MG63 (cell line): ENCODE measurements around the gene SCN9A. TPM values are rescaled to one million over a fixed set of nuclear protein-coding genes. Genes with fewer than 3 reads are reported as not detected.
"Not testable (repeated sequence)": the region's sequence is repeated elsewhere in the genome, so short reads cannot be mapped to it uniquely, and the experiment has no call there.

Source experiments
- DNase-seq: peaks from one replicate; pipeline ENCODE4 v3.0.0-alpha.2; 2020
- H3K27me3 ChIP-seq: fragments of 250-450 bp; sonication (Bioruptor Pico); 2 replicates; pipeline ENCODE4 v1.5.1; 2020; ENCODE audit warnings: mild to moderate bottlenecking, moderate library complexity
- H3K36me3 ChIP-seq: fragments of 250-450 bp; sonication (Bioruptor Pico); 2 replicates; pipeline ENCODE4 v1.5.1; 2020; ENCODE audit warnings: mild to moderate bottlenecking, moderate library complexity
- H3K4me3 ChIP-seq: fragments of 250-450 bp; sonication (Bioruptor Pico); 2 replicates; pipeline ENCODE4 v1.5.1; 2020; ENCODE audit warnings: mild to moderate bottlenecking, moderate library complexity
- H3K9me3 ChIP-seq: fragments of 250-450 bp; sonication (Bioruptor Pico); 2 replicates; pipeline ENCODE4 v1.5.1; 2020; ENCODE audit warnings: mild to moderate bottlenecking, moderate library complexity
- total RNA-seq: library from RNA; depleted of rRNA; stranded (reverse); fragments of >200 nt; shearing (Covaris generic); gene quantifications from 2 replicates; pipeline ENCODE4 v1.2.3, GENCODE V29; 2014; ENCODE audit warnings: low replicate concordance

The SCN9A gene
- total RNA-seq, 1 experiment from 2014 or later: 2.2 TPM

DNA sequence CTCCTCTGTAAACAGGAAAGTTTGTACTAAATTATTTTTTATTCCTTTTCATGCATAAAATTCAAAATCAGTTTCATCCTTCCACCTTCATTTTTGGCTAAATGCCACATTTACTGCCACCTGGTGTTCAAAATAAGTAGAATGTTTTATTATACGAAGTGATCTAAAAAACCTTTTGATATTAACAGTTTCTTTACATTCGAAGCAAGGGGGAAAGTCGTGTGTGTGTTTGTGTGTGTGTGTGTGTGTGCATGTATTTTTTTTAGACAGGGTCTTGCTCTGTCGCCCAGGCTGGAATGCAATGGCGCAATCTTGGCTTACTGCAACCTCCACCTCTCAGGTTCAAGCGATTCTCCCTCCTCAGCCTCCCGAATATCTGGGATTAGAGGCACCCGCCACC, 9.0 kb upstream of the SCN9A start:
- DNase-seq: no peak
- Histone ChIP-seq H3K36me3 (no peaks in the 10 kb centered on the region), H3K9me3 (no peaks in the 10 kb centered on the region), H3K27me3 (no peaks in the 10 kb centered on the region), H3K4me3 (no peak overlapping the region)

DNA sequence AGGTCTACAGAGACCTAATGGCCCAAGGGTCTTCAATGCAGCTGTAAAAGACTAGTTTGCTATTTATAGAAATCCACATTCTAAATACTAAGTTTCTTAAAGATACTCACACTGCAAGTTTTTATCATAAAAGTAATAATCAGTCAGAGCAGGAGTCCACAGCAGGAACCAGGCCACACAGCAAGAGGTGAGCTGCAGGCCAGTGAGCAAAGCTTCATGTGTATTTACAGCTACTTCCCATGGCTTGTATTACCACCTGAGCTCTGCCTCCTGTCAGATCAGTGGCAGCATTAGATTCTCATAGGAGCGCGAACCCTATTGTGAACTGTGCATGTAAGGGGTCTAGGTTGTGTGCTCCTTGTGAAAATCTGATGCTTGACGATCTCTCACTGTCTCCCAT, 6.7 kb upstream of the SCN9A start:
- DNase-seq: no peak
- Histone ChIP-seq H3K27me3 (no peaks in the 10 kb centered on the region), H3K36me3 (no peaks in the 10 kb centered on the region), H3K4me3 (no peak overlapping the region), H3K9me3 (no peaks in the 10 kb centered on the region)

- Histone ChIP-seq H3K36me3 (no peaks in the 10 kb centered on the region), H3K27me3 (peaks cover 3% of the 10 kb centered on the region; the same call in 1 of the 2 replicates), H3K4me3 (no peak overlapping the region), H3K9me3 (no peaks in the 10 kb centered on the region)
- no peak for DNase-seq
Observed at GRCh38 chr2:166380615-166381014, 4.9 kb upstream of the SCN9A start.

DNA sequence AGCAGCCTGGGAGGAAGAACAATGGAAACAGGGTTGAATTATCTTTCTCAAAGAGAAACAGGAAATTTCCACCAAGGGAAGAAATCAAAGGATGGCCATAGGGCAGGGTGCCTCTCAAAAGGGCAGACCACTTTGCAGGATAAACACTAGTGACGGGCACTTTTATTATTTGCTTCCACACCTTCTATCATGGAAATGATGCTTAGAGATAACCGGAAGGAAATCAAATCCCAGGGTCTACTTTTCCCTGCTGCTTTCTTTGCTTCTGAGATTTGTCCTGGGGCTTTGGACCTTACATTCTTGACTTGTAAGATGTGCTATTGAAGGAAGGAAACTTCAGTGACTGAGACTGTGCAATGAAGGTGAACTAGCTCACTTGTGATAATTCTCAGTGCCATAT, 1.1 kb upstream of the SCN9A start:
- DNase-seq: no peak
- H3K9me3 ChIP-seq: no peaks in the 10 kb centered on the region
- H3K27me3 ChIP-seq: peaks cover 3% of the 10 kb centered on the region; the same call in 1 of the 2 replicates
- H3K36me3 ChIP-seq: no peaks in the 10 kb centered on the region
- no peak overlapping the region for H3K4me3 ChIP-seq

- no peaks in the 10 kb centered on the region for H3K36me3 ChIP-seq
- H3K4me3 ChIP-seq: peak overlapping the region; percentile 58
- no peaks in the 10 kb centered on the region for H3K9me3 ChIP-seq
- DNase-seq: no peak
- peaks cover 3% of the 10 kb centered on the region; the same call in 1 of the 2 replicates for H3K27me3 ChIP-seq
Observed at GRCh38 chr2:166376488-166376828, 714 bp upstream of the SCN9A start.

DNA sequence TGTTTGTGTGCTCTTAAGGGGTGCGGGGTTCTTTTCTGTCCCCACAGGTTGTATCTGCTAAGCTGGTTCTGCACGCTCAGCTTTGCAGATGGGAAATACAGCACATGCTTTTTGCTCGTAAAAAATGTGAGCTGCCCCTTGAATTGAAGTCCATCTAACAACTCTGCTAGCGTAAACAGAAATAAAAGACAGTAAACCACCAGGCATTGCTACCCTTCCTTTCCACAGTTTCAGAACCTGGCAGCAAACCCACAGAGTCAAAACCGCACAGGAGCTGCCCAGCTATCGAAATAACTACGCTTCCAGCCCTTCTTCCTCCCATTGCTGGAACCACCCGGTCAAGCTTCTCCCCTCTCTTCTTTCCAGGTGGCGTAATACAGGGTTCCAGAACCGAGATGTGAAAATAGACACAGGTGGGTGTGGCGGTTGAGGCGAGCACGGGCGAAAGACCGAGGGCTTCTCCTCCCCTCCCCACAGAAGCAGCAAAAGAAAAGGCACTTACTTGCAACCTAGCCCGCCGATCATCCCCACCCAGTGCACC, 479 bp downstream of the SCN9A start:
- Histone ChIP-seq H3K36me3 (no peaks in the 10 kb centered on the region), H3K4me3 (peak overlapping the region; percentile 58), H3K27me3 (peaks cover 3% of the 10 kb centered on the region; the same call in 1 of the 2 replicates), H3K9me3 (no peaks in the 10 kb centered on the region)
- DNase-seq: peak; percentile 4

- Histone ChIP-seq H3K9me3 (no peaks in the 10 kb centered on the region), H3K36me3 (no peaks in the 10 kb centered on the region), H3K4me3 (no peak overlapping the region), H3K27me3 (peaks cover 3% of the 10 kb centered on the region; the same call in 1 of the 2 replicates)
- DNase-seq: peak; percentile 38
Observed at GRCh38 chr2:166373951-166374350, 1.8 kb downstream of the SCN9A start.

- H3K36me3 ChIP-seq: no peaks in the 10 kb centered on the region
- peaks cover 3% of the 10 kb centered on the region; the same call in 1 of the 2 replicates for H3K27me3 ChIP-seq
- no peak for DNase-seq
- H3K4me3 ChIP-seq: no peak overlapping the region
- no peaks in the 10 kb centered on the region for H3K9me3 ChIP-seq
Observed at GRCh38 chr2:166373539-166373938, 2.2 kb downstream of the SCN9A start.

- DNase-seq: no peak
- Histone ChIP-seq H3K36me3 (no peaks in the 10 kb centered on the region), H3K4me3 (no peak overlapping the region), H3K27me3 (peaks cover 3% of the 10 kb centered on the region; the same call in 1 of the 2 replicates), H3K9me3 (no peaks in the 10 kb centered on the region)
Observed at GRCh38 chr2:166373105-166373504, 2.6 kb downstream of the SCN9A start.

DNA sequence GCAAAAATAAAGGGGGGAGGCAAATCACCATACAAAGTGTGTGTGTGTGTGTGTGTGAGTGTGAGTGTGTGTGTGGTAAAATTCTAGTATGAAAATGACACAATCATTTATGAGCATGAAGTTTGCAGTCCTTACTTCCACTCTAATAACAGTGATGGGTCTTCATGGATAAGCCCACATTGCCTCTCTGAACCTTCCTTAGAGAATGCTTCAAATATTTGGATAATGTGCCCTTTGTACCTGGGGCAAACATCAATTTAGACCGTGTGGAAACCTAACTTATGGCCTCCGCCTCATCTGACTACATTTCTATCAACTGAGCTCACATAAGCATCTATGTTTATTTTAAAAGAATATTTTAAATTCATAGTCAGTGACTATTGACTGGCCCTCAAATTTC, 3.7 kb downstream of the SCN9A start:
- H3K9me3 ChIP-seq: no peaks in the 10 kb centered on the region
- H3K4me3 ChIP-seq: no peak overlapping the region
- no peaks in the 10 kb centered on the region for H3K36me3 ChIP-seq
- no peak for DNase-seq
- peaks cover 3% of the 10 kb centered on the region; the same call in 1 of the 2 replicates for H3K27me3 ChIP-seq

GRCh38 chr2:166365803-166366420, 9.8 kb downstream of the SCN9A start:
- Histone ChIP-seq H3K36me3 (no peaks in the 10 kb centered on the region), H3K27me3 (no peaks in the 10 kb centered on the region), H3K9me3 (no peaks in the 10 kb centered on the region), H3K4me3 (no peak overlapping the region)
- DNase-seq: peak; percentile 63

- no peaks in the 10 kb centered on the region for H3K9me3 ChIP-seq
- DNase-seq: no peak
- H3K36me3 ChIP-seq: no peaks in the 10 kb centered on the region
- no peak overlapping the region for H3K4me3 ChIP-seq
- H3K27me3 ChIP-seq: no peaks in the 10 kb centered on the region
Observed at GRCh38 chr2:166365239-166365638, 10.5 kb downstream of the SCN9A start.

DNA sequence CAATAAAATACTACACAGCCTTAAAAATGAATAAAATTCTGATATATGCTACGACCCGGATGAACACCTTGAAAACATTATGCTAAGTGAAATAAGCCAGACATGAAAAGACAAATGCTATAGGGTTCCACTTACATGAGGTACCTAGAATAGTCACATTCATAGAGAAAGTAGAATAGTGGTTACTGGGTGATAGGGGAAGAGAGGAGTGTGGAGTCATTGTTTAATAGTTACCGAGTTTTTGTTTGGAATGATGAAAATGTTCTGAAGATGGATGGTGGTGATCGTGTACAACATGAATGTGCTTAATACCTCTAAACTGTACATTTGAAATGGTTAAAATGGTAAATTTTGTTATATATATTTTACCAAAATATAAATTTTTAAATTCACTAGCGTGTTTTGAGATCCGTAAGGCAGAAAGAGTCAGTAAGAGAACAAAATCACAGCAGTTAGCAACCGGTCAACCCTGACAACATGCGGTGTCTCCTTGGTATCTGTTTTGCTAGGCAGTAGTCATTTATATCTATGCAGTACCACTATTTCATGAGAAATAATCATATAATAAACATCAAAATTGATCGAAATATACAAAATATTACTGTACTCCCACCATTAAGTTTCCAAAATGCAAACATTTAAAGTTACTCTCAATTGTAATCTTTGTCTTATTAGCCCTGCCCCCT, 11.1 kb downstream of the SCN9A start:
- no peaks in the 10 kb centered on the region for H3K36me3 ChIP-seq
- no peak overlapping the region for H3K4me3 ChIP-seq
- no peaks in the 10 kb centered on the region for H3K27me3 ChIP-seq
- H3K9me3 ChIP-seq: no peaks in the 10 kb centered on the region
- DNase-seq: no peak

- Histone ChIP-seq H3K9me3 (no peaks in the 10 kb centered on the region), H3K36me3 (no peaks in the 10 kb centered on the region), H3K4me3 (no peak overlapping the region), H3K27me3 (no peaks in the 10 kb centered on the region)
- no peak for DNase-seq
Observed at GRCh38 chr2:166361351-166362153, 14.2 kb downstream of the SCN9A start.

- H3K36me3 ChIP-seq: no peaks in the 10 kb centered on the region
- no peak overlapping the region for H3K4me3 ChIP-seq
- H3K9me3 ChIP-seq: no peaks in the 10 kb centered on the region
- H3K27me3 ChIP-seq: no peaks in the 10 kb centered on the region
- DNase-seq: no peak
Observed at GRCh38 chr2:166360906-166361305, 14.8 kb downstream of the SCN9A start.

- DNase-seq: no peak
- no peak overlapping the region for H3K4me3 ChIP-seq
- no peaks in the 10 kb centered on the region for H3K27me3 ChIP-seq
- no peaks in the 10 kb centered on the region for H3K36me3 ChIP-seq
- H3K9me3 ChIP-seq: no peaks in the 10 kb centered on the region
Observed at GRCh38 chr2:166360426-166360825, 15.3 kb downstream of the SCN9A start.

GRCh38 chr2:166357950-166358321, 17.8 kb downstream of the SCN9A start:
- H3K4me3 ChIP-seq, DNase-seq, H3K27me3 ChIP-seq, H3K36me3 ChIP-seq, H3K9me3 ChIP-seq: not testable (repeated sequence)
